ENCODE results near the gene GPC3.

GRCh38 chrX:133608406-133608805 is 377.0 kb downstream of the GPC3 start:
- TF ChIP-seq CTCF (conservative IDR thresholded peaks at IDR 0.05), result no peak
- TF ChIP-seq EZH2 (IDR thresholded peaks at IDR 0.05; ENCODE audit: low read depth), result no peak
